HUDEP-2 (cell line): Measurements from ENCODE around the gene THY1.

Source experiments
- DNase-seq, 76 experiments: peaks; one replicate each; lab custom pipeline; 2025; ENCODE audit not compliant: unreplicated experiment in 76 of 76; lab: John Stamatoyannopoulos, UW

The THY1 gene

GRCh38 chr11:119372260-119373058 lies 50.5 kb downstream of the THY1 start:
- DNase-seq: no peak

GRCh38 chr11:119371778-119372182 lies 51.2 kb downstream of the THY1 start:
- DNase-seq: peak in 7 of 76 experiments; percentile 7 to 21 (median 10)

- no peak for DNase-seq
Observed at GRCh38 chr11:119371067-119371601, 51.8 kb downstream of the THY1 start.

GRCh38 chr11:119370486-119371046 lies 52.4 kb downstream of the THY1 start:
- DNase-seq: peak in 11 of 76 experiments; percentile 10 to 40 (median 23)

GRCh38 chr11:119369132-119369925 lies 53.6 kb downstream of the THY1 start:
- DNase-seq: no peak

- peak in 73 of 76 experiments; percentile 35 to 92 (median 69) for DNase-seq
Observed at GRCh38 chr11:119368121-119369034, 54.6 kb downstream of the THY1 start.

GRCh38 chr11:119367661-119368120 lies 55.3 kb downstream of the THY1 start:
- no peak for DNase-seq
